Measurements from ENCODE around the gene NCKAP5. TPM values are rescaled to one million over a fixed set of nuclear protein-coding genes. Genes with fewer than 3 reads are reported as not detected.

Gene NCKAP5
- total and polyA plus RNA-seq, 2 of the 13 experiments (the other 11 are each of a cell fraction or from before 2014, with no cell fraction given): 0.01 TPM; not detected in 1

DNA sequence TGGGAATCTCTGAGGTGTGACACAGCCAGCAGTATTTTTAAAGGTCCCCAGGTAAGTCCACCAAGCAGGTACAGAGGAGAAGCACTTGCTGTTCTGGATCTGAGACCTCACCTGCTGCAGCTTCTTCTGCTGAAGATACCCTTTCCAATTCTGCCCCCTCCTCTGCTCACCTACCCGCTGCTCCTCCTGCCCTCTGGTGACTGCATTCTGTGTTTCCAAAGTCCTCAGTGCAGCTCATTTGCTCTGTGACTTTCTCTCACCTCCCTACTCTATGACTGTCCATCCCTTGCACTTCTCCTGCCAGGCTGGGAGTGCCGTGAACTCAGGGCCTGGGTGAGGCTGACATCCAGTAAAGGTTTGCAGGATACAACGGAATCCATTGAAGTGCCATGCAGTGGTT is 693.1 kb downstream of the NCKAP5 start (continued):
- TF ChIP-seq, protein P1, sequence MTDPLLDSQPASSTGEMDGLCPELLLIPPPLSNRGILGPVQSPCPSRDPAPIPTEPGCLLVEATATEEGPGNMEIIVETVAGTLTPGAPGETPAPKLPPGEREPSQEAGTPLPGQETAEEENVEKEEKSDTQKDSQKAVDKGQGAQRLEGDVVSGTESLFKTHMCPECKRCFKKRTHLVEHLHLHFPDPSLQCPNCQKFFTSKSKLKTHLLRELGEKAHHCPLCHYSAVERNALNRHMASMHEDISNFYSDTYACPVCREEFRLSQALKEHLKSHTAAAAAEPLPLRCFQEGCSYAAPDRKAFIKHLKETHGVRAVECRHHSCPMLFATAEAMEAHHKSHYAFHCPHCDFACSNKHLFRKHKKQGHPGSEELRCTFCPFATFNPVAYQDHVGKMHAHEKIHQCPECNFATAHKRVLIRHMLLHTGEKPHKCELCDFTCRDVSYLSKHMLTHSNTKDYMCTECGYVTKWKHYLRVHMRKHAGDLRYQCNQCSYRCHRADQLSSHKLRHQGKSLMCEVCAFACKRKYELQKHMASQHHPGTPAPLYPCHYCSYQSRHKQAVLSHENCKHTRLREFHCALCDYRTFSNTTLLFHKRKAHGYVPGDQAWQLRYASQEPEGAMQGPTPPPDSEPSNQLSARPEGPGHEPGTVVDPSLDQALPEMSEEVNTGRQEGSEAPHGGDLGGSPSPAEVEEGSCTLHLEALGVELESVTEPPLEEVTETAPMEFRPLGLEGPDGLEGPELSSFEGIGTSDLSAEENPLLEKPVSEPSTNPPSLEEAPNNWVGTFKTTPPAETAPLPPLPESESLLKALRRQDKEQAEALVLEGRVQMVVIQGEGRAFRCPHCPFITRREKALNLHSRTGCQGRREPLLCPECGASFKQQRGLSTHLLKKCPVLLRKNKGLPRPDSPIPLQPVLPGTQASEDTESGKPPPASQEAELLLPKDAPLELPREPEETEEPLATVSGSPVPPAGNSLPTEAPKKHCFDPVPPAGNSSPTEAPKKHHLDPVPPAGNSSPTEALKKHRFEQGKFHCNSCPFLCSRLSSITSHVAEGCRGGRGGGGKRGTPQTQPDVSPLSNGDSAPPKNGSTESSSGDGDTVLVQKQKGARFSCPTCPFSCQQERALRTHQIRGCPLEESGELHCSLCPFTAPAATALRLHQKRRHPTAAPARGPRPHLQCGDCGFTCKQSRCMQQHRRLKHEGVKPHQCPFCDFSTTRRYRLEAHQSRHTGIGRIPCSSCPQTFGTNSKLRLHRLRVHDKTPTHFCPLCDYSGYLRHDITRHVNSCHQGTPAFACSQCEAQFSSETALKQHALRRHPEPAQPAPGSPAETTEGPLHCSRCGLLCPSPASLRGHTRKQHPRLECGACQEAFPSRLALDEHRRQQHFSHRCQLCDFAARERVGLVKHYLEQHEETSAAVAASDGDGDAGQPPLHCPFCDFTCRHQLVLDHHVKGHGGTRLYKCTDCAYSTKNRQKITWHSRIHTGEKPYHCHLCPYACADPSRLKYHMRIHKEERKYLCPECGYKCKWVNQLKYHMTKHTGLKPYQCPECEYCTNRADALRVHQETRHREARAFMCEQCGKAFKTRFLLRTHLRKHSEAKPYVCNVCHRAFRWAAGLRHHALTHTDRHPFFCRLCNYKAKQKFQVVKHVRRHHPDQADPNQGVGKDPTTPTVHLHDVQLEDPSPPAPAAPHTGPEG (CRISPR knock-in tag; IDR thresholded peaks at IDR 0.05): no peak
- TF ChIP-seq ZNF382 (CRISPR knock-in tag; IDR thresholded peaks at IDR 0.05; ENCODE audit: borderline replicate concordance): no peak
- no peak for TF ChIP-seq ZNF547 (CRISPR knock-in tag; IDR thresholded peaks at IDR 0.05)
- no peak for TF ChIP-seq KMT2A (CRISPR knock-in tag; IDR thresholded peaks at IDR 0.05)
- TF ChIP-seq, protein P2, sequence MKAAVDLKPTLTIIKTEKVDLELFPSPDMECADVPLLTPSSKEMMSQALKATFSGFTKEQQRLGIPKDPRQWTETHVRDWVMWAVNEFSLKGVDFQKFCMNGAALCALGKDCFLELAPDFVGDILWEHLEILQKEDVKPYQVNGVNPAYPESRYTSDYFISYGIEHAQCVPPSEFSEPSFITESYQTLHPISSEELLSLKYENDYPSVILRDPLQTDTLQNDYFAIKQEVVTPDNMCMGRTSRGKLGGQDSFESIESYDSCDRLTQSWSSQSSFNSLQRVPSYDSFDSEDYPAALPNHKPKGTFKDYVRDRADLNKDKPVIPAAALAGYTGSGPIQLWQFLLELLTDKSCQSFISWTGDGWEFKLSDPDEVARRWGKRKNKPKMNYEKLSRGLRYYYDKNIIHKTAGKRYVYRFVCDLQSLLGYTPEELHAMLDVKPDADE (CRISPR knock-in tag; IDR thresholded peaks at IDR 0.05): no peak
- no peak for TF ChIP-seq ZSCAN12 (CRISPR knock-in tag; IDR thresholded peaks at IDR 0.05)

DNA sequence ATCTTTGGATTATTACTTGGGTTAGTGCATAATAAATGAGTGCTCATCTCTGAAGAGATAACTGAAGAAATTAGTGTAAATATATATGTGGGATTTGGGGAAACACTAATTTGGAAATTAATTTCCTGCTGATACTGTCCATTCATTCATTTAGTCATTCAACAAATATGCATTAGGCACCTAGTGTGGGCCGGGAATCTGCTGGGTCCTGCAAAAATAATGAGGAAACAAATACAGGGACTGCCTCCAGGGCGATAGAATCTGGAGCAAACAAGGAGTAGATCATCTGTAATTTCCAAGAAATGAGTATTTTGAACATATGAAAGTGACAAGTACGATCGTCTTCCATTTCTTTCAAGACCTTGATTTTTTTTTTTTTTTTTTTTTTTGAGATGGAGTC is 694.5 kb downstream of the NCKAP5 start:
- intact Hi-C loops (cut with micrococcal nuclease; ENCODE audit: unreplicated experiment) (no loop called here), in situ Hi-C loops (cut with HindIII; ENCODE audit: extremely low pct_ligation_motif_present, low pct_unique_long_range_greater_than_20kb) (no loop called here)
- FAIRE-seq (no peak), DNase-seq (ENCODE audit: low spot score) (no peak), ATAC-seq (no peak)
- no TSS peak for BruUV-seq (replicated peaks)
- 18% methylated on average over 4 of the region's 4 CpGs for WGBS (ENCODE audit: low lambda C conversion rate)
- H3K27me3 ChIP-seq (ENCODE audit: control insufficient read depth in 1 of 2, insufficient read depth in 2 of 2, low read length in 2 of 2): no peaks in the 10 kb centered on the region
- H3K27ac ChIP-seq (ENCODE audit: extremely low read length, insufficient read depth, low read length): no peak overlapping the region
- no peaks in the 10 kb centered on the region for H4K20me1 ChIP-seq (ENCODE audit: insufficient read depth, low read length)
- H3K4me2 ChIP-seq (ENCODE audit: low read depth, low read length): no peak overlapping the region
- H3K9me3 ChIP-seq (ENCODE audit: low read length): peaks cover 11% of the 10 kb centered on the region; the same call in 1 of the 2 replicates
- H2AFZ ChIP-seq (ENCODE audit: low read length): no peak overlapping the region
- H3K9ac ChIP-seq (ENCODE audit: insufficient read depth, low read depth, low read length): no peak overlapping the region
- ChIA-PET CTCF (ENCODE audit: low intra/inter-chr PET ratio, low total read pairs) (no interaction called here), POLR2A (no interaction called here)
- H3K4me3 ChIP-seq (replicated peaks in 1 of 3; ENCODE audit: insufficient read depth in 1 of 3, low read depth in 2 of 3, low read length in 3 of 3): no peak overlapping the region
- no peaks in the 10 kb centered on the region for H3K79me2 ChIP-seq (ENCODE audit: insufficient read depth, low read length)
- no peaks in the 10 kb centered on the region for H3K4me1 ChIP-seq (ENCODE audit: insufficient read depth, low read length)
- no peaks in the 10 kb centered on the region for H3K36me3 ChIP-seq (replicated peaks in 1 of 2; ENCODE audit: control insufficient read depth in 1 of 2, insufficient read depth in 2 of 2, low read length in 2 of 2)
- TF ChIP-seq ZNF788 (CRISPR knock-in tag; IDR thresholded peaks at IDR 0.05; ENCODE audit: borderline replicate concordance) (no peak), HDAC6 (IDR thresholded peaks at IDR 0.05; ENCODE audit: low read depth, low read length) (no peak), JUND (CRISPR knock-in tag; IDR thresholded peaks at IDR 0.05) (no peak), ZNF44 (CRISPR knock-in tag; IDR thresholded peaks at IDR 0.05) (no peak), ARHGAP35 (CRISPR knock-in tag; IDR thresholded peaks at IDR 0.05; ENCODE audit: borderline replicate concordance) (no peak), ZNF567 (CRISPR knock-in tag; IDR thresholded peaks at IDR 0.05; ENCODE audit: borderline replicate concordance) (no peak), SP4 (CRISPR knock-in tag; IDR thresholded peaks at IDR 0.05) (no peak), ZFP36L2 (CRISPR knock-in tag; IDR thresholded peaks at IDR 0.05) (no peak)
- TF ChIP-seq, protein P3, sequence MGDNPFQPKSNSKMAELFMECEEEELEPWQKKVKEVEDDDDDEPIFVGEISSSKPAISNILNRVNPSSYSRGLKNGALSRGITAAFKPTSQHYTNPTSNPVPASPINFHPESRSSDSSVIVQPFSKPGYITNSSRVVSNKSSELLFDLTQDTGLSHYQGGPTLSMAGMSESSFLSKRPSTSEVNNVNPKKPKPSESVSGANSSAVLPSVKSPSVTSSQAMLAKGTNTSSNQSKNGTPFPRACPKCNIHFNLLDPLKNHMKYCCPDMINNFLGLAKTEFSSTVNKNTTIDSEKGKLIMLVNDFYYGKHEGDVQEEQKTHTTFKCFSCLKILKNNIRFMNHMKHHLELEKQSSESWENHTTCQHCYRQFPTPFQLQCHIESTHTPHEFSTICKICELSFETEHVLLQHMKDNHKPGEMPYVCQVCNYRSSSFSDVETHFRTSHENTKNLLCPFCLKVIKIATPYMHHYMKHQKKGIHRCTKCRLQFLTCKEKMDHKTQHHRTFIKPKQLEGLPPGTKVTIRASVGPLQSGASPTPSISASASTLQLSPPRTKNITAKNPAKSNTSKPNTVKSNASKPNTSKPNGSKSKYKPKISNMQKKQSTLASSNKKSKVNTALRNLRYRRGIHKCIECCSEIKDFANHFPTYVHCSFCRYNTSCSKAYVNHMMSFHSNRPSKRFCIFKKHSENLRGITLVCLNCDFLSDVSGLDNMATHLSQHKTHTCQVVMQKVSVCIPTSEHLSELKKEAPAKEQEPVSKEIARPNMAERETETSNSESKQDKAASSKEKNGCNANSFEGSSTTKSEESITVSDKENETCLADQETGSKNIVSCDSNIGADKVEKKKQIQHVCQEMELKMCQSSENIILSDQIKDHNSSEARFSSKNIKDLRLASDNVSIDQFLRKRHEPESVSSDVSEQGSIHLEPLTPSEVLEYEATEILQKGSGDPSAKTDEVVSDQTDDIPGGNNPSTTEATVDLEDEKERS (CRISPR knock-in tag; IDR thresholded peaks at IDR 0.05): no peak

Measured in HepG2 (cell line).